Measurements from ENCODE around the gene UQCRQ.

UQCRQ gene

DNA sequence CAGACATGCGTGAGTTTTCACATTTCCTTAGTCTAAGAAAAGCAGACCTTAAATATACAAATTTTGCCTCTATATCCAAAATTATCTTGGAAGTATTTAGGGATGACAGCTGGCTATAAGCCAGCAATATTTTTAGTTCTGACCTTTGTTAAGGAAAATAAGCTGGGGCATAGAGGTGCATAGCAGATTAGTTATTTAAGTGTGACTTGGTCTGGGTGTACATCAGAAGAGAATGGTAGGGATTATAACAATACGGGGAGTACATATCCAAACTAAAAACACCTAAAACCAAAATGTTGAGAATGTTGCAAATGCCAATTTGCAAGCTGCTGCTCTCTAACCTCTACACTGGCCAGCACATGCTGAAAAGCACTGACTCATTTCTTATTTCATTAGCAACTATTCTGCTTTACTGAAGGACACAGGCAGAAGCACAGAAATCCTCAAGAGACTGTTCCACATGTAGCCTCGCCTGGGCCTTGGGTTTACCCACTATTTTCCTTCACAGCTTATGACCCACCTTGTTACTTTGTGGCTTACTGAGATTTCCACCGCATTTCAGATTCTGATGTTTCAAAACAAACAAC is 29.4 kb downstream of the UQCRQ start:
- Histone ChIP-seq H3K27ac (ENCODE audit: low read length) (no peak overlapping the region), H3K27me3 (ENCODE audit: low read depth, low read length) (no peaks in the 10 kb centered on the region), H3K4me2 (ENCODE audit: low read length) (no peak overlapping the region), H2AFZ (ENCODE audit: low read depth, low read length) (no peak overlapping the region), H3K79me2 (ENCODE audit: low read length) (no peaks in the 10 kb centered on the region), H3K4me1 (ENCODE audit: low read length) (no peaks in the 10 kb centered on the region), H3K9me3 (ENCODE audit: insufficient read depth, low read length) (no peaks in the 10 kb centered on the region), H3K9ac (ENCODE audit: low read length) (no peak overlapping the region), H4K20me1 (ENCODE audit: insufficient read depth, low read length) (no peaks in the 10 kb centered on the region), H3K4me3 (ENCODE audit: low read length) (no peak overlapping the region), H3K36me3 (replicated peaks; ENCODE audit: low read depth, low read length) (peaks cover 23% of the 10 kb centered on the region)
- TF ChIP-seq EZH2phosphoT487 (IDR thresholded peaks at IDR 0.05; ENCODE audit: low read depth) (no peak), CTCF (IDR thresholded peaks at IDR 0.05; ENCODE audit: low read depth, low read length) (no peak)

DNA sequence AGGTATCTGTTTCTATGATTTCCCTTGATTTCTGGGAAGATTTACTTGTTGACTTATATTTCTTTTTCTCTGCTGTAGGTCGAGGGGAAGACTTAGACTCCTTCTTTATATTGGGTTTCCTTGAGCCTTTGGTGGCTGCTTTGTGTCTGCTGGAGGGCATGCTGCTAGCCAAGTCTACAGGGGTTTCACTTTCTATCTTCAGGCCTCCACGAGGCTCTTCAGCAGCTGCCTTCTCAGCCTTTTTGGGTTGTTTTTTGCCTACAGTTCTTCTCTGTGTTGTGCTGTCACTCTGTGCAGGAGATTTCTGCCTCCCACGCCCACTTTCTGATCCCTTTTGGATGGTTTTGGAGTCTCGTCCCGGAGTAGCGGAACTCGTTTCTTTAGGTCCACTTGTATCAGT is 30.2 kb downstream of the UQCRQ start:
- Histone ChIP-seq H3K27me3 (ENCODE audit: low read depth, low read length) (no peaks in the 10 kb centered on the region), H3K79me2 (ENCODE audit: low read length) (no peaks in the 10 kb centered on the region), H3K4me3 (ENCODE audit: low read length) (no peak overlapping the region), H4K20me1 (ENCODE audit: insufficient read depth, low read length) (no peaks in the 10 kb centered on the region), H2AFZ (ENCODE audit: low read depth, low read length) (no peak overlapping the region), H3K4me1 (ENCODE audit: low read length) (no peaks in the 10 kb centered on the region), H3K4me2 (ENCODE audit: low read length) (no peak overlapping the region), H3K27ac (ENCODE audit: low read length) (no peak overlapping the region), H3K36me3 (replicated peaks; ENCODE audit: low read depth, low read length) (peaks cover 23% of the 10 kb centered on the region), H3K9me3 (ENCODE audit: insufficient read depth, low read length) (no peaks in the 10 kb centered on the region), H3K9ac (ENCODE audit: low read length) (no peak overlapping the region)
- TF ChIP-seq EZH2phosphoT487 (IDR thresholded peaks at IDR 0.05; ENCODE audit: low read depth) (no peak), CTCF (IDR thresholded peaks at IDR 0.05; ENCODE audit: low read depth, low read length) (no peak)

- Histone ChIP-seq H2AFZ (ENCODE audit: low read depth, low read length) (no peak overlapping the region), H3K27ac (ENCODE audit: low read length) (no peak overlapping the region), H3K27me3 (ENCODE audit: low read depth, low read length) (no peaks in the 10 kb centered on the region), H3K4me1 (ENCODE audit: low read length) (no peaks in the 10 kb centered on the region), H3K4me3 (ENCODE audit: low read length) (no peak overlapping the region), H3K4me2 (ENCODE audit: low read length) (no peak overlapping the region), H3K9ac (ENCODE audit: low read length) (no peak overlapping the region), H3K9me3 (ENCODE audit: insufficient read depth, low read length) (no peaks in the 10 kb centered on the region), H3K79me2 (ENCODE audit: low read length) (no peaks in the 10 kb centered on the region), H3K36me3 (replicated peaks; ENCODE audit: low read depth, low read length) (peaks cover 23% of the 10 kb centered on the region), H4K20me1 (ENCODE audit: insufficient read depth, low read length) (no peaks in the 10 kb centered on the region)
- TF ChIP-seq CTCF (IDR thresholded peaks at IDR 0.05; ENCODE audit: low read depth, low read length) = no peak
- TF ChIP-seq EZH2phosphoT487 (IDR thresholded peaks at IDR 0.05; ENCODE audit: low read depth) = no peak
Observed at GRCh38 chr5:132898094-132898493, 31.7 kb downstream of the UQCRQ start.

DNA sequence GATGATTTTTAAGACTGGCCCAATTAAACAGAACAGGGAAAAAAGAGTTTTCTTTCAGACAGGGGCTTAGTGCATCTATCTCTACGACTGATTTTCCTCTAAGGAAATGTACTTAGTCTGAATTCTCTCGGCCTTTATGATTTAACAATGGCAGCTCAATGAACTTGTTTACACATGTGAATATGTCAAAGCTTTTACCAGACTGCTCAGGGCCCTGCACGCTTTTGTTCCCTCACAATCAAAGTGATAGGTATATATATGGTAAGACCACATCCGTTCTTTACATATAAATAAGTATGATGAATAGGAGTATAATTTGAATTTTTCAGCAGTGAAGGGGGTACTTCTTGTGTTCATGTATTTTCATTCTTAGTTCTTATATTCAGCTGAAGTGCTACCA is 34.6 kb downstream of the UQCRQ start:
- Histone ChIP-seq H3K4me2 (ENCODE audit: low read length) (no peak overlapping the region), H3K9ac (ENCODE audit: low read length) (no peak overlapping the region), H3K27ac (ENCODE audit: low read length) (no peak overlapping the region), H3K27me3 (ENCODE audit: low read depth, low read length) (no peaks in the 10 kb centered on the region), H4K20me1 (ENCODE audit: insufficient read depth, low read length) (peaks cover 5% of the 10 kb centered on the region; the same call in 1 of the 2 replicates), H3K4me1 (ENCODE audit: low read length) (no peaks in the 10 kb centered on the region), H3K36me3 (replicated peaks; ENCODE audit: low read depth, low read length) (peaks cover 13% of the 10 kb centered on the region), H2AFZ (ENCODE audit: low read depth, low read length) (no peak overlapping the region), H3K4me3 (ENCODE audit: low read length) (no peak overlapping the region), H3K9me3 (ENCODE audit: insufficient read depth, low read length) (no peaks in the 10 kb centered on the region), H3K79me2 (ENCODE audit: low read length) (no peaks in the 10 kb centered on the region)
- TF ChIP-seq EZH2phosphoT487 (IDR thresholded peaks at IDR 0.05; ENCODE audit: low read depth) (no peak), CTCF (IDR thresholded peaks at IDR 0.05; ENCODE audit: low read depth, low read length) (no peak)

All from OCI-LY3 (cell line).